Nephron (organoid): ENCODE results near the gene GPR35.

ENCODE experiments used
- H3K27ac Mint-ChIP-seq, 3 experiments: 2 replicates each; pipeline ENCODE4 v1.8.0; 2020; ENCODE audit warnings: mixed read lengths in 3 of 3, mild to moderate bottlenecking in 2 of 3, moderate library complexity in 1 of 3
- H3K27me3 Mint-ChIP-seq: 2 replicates; pipeline ENCODE4 v1.8.0; 2021; ENCODE audit warnings: low read depth, mild to moderate bottlenecking, moderate library complexity, mixed read lengths
- H3K36me3 Mint-ChIP-seq: 2 replicates; pipeline ENCODE4 v1.8.0; 2020; ENCODE audit warnings: low read depth, mixed read lengths
- H3K4me1 Mint-ChIP-seq: 2 replicates; pipeline ENCODE4 v1.8.0; 2020; ENCODE audit warnings: mixed read lengths
- H3K4me3 Mint-ChIP-seq, 3 experiments: 2 replicates each; pipeline ENCODE4 v1.8.0; 2020; ENCODE audit warnings: mild to moderate bottlenecking in 3 of 3, mixed read lengths in 3 of 3, moderate library complexity in 2 of 3
- H3K9me3 Mint-ChIP-seq: 2 replicates; pipeline ENCODE4 v1.8.0; 2020; ENCODE audit warnings: mixed read lengths
- TF ChIP-seq, protein P1 (sequence below), 3 experiments: fragments of 200-600 bp; sonication (generic); IDR thresholded peaks; one replicate each; pipeline ENCODE4 v1.5.0; 2021; ENCODE audit warnings: antibody characterized with exemption in 3 of 3; ENCODE audit not compliant: unreplicated experiment in 3 of 3

GPR35 gene

GRCh38 chr2:240604939-240605716 lies 20.2 kb upstream of the GPR35 start:
- TF ChIP-seq, protein P1, sequence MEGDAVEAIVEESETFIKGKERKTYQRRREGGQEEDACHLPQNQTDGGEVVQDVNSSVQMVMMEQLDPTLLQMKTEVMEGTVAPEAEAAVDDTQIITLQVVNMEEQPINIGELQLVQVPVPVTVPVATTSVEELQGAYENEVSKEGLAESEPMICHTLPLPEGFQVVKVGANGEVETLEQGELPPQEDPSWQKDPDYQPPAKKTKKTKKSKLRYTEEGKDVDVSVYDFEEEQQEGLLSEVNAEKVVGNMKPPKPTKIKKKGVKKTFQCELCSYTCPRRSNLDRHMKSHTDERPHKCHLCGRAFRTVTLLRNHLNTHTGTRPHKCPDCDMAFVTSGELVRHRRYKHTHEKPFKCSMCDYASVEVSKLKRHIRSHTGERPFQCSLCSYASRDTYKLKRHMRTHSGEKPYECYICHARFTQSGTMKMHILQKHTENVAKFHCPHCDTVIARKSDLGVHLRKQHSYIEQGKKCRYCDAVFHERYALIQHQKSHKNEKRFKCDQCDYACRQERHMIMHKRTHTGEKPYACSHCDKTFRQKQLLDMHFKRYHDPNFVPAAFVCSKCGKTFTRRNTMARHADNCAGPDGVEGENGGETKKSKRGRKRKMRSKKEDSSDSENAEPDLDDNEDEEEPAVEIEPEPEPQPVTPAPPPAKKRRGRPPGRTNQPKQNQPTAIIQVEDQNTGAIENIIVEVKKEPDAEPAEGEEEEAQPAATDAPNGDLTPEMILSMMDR (IDR thresholded peaks at IDR 0.05; ENCODE audit: unreplicated experiment in 3 of 3) = no peak
- Mint-ChIP-seq H3K4me3 (no peak overlapping the region), H3K9me3 (no peaks in the 10 kb centered on the region), H3K27me3 (peaks cover 4% of the 10 kb centered on the region), H3K36me3 (peaks cover under 1% of the 10 kb centered on the region), H3K27ac (no peak overlapping the region), H3K4me1 (peaks cover 8% of the 10 kb centered on the region)

GRCh38 chr2:240605867-240606743 lies 19.2 kb upstream of the GPR35 start:
- Mint-ChIP-seq H3K4me1 (peaks cover 8% of the 10 kb centered on the region), H3K36me3 (peaks cover under 1% of the 10 kb centered on the region), H3K9me3 (no peaks in the 10 kb centered on the region), H3K27me3 (peaks cover 4% of the 10 kb centered on the region), H3K4me3 (no peak overlapping the region), H3K27ac (no peak overlapping the region)
- TF ChIP-seq, protein P1 (IDR thresholded peaks at IDR 0.05; ENCODE audit: unreplicated experiment in 3 of 3) = no peak

- H3K9me3 Mint-ChIP-seq = peaks cover 2% of the 10 kb centered on the region
- TF ChIP-seq, protein P1 (IDR thresholded peaks at IDR 0.05; ENCODE audit: unreplicated experiment in 3 of 3) = no peak
- H3K36me3 Mint-ChIP-seq = peaks cover 10% of the 10 kb centered on the region
- H3K27ac Mint-ChIP-seq = no peak overlapping the region
- peaks cover 18% of the 10 kb centered on the region for H3K4me1 Mint-ChIP-seq
- H3K4me3 Mint-ChIP-seq = no peak overlapping the region
- peaks cover 4% of the 10 kb centered on the region for H3K27me3 Mint-ChIP-seq
These were observed 13.6 kb upstream of the GPR35 start for GRCh38 chr2:240611601-240612210.

DNA sequence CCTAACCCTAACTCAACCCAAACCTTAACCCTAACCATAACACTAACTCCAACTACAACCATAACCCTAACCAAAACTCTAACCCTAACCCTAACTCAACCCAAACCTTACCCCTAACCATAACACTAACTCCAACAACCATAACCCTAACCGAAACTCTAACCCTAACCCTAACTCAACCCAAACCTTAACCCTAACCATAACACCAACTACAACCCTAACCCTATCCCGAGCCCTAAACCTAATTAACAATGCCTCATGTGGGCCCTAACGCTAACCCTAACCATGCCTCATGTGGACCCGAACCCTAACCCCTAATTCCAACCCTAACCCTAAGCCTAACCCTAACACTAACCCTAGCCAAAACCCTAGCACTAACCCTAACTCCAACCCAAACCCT lies 11.5 kb upstream of the GPR35 start:
- no peak overlapping the region for H3K27ac Mint-ChIP-seq
- H3K9me3 Mint-ChIP-seq = peaks cover 10% of the 10 kb centered on the region
- H3K4me1 Mint-ChIP-seq = peaks cover 18% of the 10 kb centered on the region
- TF ChIP-seq, protein P1 (IDR thresholded peaks at IDR 0.05; ENCODE audit: unreplicated experiment in 3 of 3) = no peak
- H3K36me3 Mint-ChIP-seq = peaks cover 23% of the 10 kb centered on the region
- H3K27me3 Mint-ChIP-seq = no peaks in the 10 kb centered on the region
- H3K4me3 Mint-ChIP-seq = no peak overlapping the region

- TF ChIP-seq, protein P1 (IDR thresholded peaks at IDR 0.05; ENCODE audit: unreplicated experiment in 3 of 3) = no peak
- Mint-ChIP-seq H3K4me3 (no peak overlapping the region), H3K27ac (no peak overlapping the region), H3K36me3 (peaks cover 27% of the 10 kb centered on the region), H3K27me3 (no peaks in the 10 kb centered on the region), H3K9me3 (peaks cover 11% of the 10 kb centered on the region), H3K4me1 (peaks cover 18% of the 10 kb centered on the region)
These were observed 10.9 kb upstream of the GPR35 start for GRCh38 chr2:240614391-240614790.
